Cortex of kidney (tissue), 1 donor: ENCODE measurements around the gene ALKAL2.

Experiments used
- DNase-seq: peaks from one replicate; lab custom pipeline; 2025; lab: John Stamatoyannopoulos, UW

The ALKAL2 gene

DNA sequence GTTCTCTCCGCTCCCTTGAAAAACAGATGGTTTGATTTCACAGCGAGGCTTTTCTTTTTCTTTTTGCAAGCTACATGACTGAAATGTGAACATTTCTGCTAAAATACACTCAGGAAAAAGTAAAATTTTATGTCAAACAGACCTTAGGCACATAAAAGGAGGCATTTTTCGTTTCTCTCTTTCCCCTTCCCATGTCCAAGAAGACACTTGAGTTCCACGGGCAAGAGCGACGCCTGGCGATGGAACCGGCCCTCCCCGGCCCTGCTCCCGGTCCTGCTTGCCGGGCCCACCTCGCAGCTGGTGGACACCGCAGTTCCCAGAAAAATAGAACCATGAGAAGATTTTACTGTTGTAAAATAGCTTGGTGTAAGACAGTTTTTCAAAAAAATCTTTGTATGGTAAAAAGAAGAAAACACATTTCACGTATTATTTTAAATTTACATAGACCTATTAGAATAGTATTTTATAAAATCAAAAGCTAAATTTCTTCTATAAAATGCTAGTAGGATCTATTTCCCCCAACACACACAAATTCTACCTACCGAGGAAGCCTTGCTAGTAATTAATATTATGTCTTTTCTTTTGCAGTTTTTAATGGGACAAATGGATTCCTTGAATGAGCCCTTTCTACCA lies 2.3 kb upstream of the ALKAL2 start:
- no peak for DNase-seq

DNA sequence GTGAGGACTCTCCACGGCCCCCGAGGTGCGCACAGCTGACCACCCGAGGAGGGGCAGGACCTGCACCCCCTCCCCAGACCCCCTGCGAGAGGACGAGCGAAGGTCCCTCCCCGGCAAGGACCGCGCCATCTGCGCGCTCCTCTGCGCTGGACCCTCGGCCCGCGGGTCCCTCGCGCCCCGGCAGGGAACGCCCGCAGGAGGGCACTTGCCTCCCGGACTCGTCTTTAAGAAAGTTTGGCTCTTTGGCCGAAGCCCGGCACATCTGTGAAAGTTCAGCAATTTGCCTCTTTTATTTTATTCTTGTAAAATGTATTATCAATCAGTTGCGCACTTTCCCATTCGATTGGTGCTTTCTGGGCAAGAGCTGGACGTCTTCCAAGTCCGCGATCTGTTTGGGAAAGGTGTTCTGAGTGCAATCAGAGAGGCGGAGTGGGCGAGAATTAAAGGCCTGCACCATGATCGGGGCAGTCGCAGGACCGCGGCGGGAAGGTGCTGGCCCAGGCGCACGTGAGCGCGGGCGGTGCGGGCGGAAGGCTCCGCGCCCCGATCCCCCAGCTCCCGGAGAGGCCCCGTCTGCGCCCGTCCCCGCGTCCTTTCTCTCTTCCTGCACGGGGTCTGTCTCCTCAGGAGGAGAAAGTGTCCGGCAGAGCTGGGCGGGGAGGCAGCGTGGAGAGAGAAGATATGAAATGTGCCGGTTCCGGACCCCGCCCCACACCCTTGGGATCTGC lies 1.6 kb upstream of the ALKAL2 start:
- no peak for DNase-seq

DNA sequence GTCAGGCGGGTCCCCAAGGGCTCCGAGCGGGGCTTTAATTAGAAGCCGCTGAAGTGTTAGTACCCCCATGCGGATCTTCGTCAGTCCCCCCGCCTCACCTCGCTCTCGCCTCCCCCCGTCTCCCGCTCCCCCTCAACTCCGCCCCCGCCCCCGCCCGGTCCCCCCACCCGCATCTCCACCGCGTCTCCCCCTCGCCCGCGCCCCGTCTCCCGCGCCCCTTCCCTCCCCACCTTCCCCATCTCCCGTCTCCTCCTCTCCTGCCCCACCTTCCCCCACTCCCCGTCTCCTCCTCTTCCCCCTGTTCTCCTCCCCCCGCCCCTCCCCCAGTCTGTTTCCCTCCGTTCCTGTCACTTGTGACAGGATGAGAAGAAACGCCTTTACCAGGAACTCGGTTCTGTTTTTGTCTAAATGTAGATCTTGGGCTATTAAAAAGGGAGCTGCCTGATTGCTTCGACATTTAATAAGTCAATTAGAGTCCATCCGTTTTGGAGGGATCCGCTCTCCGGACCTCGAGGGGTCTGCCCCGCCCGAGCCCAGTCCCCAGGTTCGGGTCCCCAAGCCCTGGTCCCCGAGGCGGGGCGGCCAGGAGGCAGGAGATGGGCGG lies 969 bp upstream of the ALKAL2 start:
- DNase-seq, result no peak

DNA sequence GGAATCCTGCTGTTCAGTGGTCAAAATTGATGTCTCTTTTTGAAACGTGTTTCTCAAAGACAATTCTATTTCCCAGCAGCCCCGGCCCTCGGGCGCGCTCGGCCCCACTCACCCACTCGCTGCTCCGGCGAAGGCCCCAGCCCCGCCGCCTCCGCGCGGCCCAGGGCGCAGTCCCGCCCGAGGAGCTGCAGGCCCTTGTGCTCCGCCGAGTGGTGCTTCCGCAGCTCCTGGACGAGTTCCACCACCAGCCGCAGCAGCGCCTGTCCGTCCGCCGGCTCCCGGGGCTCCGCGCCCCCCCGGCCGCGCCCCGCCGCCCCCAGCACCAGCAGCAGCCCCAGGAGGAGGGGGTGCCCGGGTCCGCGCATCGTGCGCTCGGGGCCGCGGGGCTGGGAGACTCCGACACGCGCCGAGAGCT lies 413 bp downstream of the ALKAL2 start:
- DNase-seq, result no peak

DNA sequence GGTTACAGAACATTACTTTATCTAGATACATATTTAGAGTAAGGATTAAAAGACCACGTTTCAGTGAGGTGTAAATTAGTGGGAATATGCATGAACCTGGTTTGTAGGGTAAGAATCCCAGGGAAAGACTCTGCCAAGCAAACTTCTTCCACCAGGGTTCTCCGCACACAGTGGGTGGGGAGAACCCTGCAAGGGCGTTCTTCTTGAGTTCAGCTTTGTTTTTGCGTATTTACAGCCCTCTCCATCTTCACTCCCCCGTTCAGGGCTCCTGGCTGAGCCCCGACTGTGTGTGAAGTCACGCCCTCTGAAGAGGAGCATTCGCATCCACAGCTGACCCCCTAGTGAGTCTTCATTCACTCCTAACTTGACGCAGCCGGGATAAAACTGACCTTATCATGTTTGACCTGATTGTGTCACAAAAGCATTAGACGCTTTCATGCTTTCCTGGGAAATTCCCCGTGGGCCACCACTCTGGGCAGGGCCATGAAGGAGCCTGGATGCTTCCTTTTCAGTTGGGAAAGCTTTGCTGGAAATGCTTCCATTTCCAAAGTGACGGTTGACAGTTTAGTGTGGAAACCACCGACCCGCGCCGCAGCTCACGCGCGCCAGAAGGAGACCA lies 1.0 kb downstream of the ALKAL2 start:
- DNase-seq, result no peak

DNA sequence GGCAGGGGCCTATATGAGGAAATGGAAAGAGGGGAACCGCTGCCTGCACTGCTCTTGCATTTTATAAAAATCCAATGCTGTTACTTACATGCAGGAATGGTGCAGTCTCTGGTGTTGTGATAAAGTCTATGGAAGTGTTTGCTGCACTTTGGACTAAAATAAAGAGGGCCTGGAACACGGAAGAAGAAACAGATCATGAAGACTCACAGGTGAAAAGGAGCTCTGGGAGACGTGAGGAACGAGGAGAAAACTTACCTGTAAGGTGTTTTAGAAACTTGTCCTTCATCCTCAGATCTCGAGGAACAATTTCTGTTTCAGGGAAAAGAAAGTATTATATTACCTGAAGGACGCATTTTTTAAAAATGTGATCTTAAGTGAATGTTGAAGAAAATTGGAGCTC lies 1.9 kb downstream of the ALKAL2 start:
- DNase-seq, result no peak

DNA sequence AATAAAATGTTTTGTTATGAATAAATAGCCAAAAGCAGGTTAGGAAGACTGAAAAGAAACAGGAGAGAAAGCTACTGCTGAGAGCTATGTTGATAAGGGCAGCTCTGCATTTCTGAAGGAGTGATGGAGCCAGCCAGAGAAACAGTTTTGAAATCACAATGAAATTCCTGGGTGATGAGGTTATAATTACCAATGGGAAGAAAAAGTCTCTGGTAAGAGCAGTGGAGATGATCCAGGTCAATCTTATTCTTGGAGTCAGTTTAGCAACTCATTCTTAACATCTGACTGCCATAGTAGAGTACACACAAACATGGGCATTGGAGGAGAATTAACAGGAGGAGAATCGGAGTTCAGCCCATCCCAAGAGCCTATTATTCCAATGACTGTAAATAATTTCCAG lies 2.4 kb downstream of the ALKAL2 start:
- no peak for DNase-seq

DNA sequence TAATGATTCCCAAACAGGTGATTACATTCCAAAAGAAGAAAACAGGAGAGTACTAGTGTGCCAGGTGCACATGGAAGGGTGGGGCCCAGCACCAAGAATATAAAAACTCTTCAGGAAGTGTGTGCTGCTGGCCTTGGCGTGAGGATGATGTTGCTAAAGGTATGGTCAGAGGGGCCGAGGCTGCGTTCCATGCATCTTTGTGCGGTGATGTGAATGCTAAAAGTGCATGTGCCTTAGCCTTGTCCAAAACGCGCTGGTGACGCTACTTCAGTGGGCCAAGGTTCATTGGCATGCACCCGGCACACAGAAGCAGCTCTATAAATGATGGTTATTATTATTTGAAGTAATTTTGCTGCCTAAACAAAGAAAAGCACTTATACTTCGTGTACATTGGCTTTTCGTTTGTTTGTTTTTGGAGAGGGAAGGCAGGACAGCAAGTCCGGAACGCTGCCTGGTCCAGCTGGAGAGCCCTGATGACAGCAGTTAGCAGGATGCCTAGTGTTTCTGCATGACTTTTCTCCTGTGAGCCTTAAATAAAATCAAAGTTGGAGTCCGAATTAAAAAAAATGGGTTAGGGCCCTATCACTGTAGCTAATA lies 2.9 kb downstream of the ALKAL2 start:
- DNase-seq, result no peak

DNA sequence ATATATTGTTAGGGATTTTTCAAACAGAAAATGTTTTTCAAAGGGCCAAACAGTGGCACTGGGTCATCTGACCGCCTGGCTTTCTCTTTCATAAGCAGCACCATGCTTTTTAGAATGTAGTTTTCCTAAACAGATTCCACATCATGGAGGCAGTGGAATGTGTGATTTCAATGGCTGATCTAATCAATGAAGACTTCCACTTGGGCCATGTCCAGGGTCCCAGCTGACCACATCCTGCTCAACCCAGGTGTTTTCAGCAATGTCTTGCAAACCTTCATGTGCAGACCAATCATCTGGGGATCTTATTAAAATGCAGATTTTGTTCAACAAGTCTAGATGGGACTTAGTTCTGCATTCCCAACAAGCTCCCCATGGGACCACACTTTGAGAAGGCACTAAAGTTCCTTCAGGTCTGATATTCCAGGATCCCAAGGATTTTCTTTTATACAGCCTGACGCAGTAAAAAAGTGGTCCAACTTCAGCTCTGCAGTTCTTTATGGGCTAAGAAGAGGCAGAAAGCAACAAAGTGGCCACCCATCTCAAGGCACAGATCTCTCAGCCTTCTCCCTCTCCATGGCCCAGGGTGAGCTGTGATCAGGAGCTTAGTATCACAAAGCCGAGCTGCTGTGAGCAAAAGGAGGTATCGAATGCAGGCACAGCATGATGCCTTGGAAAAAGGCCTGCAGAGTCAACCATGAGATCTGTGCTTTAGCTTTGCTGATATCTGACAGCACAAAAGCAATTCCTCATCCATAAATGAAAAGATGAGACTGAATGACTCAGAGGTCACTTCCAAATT lies 3.7 kb downstream of the ALKAL2 start:
- no peak for DNase-seq

DNA sequence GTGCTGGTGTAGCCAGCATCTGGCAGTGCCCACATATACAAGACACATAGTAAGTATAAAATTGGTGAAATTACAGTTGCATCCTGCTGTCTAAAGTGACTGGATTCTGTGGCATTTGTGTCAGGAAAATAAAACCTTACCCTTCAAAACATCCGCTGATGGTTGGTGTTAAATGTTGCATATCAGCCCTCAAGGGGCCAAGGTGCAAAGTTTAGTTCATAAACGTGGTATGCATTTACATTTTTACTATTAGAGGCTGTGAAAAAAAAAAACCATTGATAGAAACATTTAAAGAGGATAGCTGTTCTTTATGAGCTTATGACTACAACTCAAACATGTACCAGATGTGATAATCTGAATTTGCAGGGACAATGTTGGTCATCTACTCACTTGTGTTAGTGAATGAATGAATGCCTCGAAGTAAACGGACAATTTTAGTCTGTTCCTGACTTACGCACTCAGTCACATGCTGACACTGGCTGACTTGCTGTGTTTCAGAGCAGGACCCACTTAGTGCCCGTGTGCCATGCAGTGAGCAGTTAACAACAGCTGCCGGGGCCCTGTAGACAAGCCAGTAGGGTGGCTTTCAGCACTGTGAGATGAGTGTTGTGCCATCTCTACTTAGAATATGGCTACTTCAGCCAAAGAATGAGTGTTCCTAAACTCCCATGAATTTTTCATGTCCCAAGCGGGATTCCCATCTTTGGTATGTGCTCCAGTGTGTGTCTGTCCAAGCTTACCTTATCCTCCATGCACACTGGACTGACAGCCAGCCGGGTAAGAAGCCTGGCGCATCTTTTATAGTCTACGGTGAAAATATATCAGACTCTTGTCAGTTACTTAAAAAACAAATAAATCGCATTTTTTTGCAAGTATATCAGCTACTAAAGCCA lies 5.3 kb downstream of the ALKAL2 start:
- no peak for DNase-seq

DNA sequence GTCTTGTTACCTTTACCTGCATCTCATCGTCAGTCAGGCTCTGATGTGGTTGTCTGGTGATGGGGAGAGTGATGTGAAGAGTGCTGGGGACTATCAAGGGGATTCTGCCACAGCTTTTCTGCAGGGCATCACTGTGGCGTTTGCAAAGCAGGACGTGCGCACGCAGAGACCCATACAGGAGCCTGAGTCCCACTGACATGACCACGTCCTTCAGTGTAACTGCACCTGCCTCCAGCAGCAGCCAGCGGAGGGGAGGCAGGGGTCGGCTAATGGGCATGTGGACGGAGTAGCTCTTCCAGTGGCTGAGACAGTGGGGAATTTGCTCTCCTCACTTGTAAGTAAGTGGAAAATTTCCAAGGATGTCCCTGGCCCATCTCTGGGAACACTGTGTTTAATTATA lies 6.5 kb downstream of the ALKAL2 start:
- no peak for DNase-seq

DNA sequence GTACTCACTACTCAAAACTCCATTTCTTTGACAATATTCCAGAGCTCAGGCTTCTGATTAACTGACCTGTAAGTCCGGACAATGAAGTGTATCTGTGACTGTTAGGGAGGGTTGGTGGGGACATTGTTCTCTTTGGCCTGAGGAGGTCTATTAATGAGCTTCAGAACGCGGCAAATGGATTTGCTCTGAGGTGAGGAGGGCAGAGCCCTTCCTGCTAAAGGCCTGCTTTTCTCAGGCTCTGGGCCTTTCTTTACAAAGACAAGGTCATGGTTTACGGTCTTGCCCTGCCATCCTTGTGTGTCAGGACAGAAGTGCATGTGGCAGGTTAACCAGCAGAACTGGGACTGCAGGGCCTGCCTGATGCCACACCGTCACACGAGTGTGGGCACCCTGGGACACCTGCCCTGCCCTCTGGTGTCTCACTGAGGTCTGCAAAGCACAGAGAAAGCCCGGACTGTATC lies 7.2 kb downstream of the ALKAL2 start:
- no peak for DNase-seq

DNA sequence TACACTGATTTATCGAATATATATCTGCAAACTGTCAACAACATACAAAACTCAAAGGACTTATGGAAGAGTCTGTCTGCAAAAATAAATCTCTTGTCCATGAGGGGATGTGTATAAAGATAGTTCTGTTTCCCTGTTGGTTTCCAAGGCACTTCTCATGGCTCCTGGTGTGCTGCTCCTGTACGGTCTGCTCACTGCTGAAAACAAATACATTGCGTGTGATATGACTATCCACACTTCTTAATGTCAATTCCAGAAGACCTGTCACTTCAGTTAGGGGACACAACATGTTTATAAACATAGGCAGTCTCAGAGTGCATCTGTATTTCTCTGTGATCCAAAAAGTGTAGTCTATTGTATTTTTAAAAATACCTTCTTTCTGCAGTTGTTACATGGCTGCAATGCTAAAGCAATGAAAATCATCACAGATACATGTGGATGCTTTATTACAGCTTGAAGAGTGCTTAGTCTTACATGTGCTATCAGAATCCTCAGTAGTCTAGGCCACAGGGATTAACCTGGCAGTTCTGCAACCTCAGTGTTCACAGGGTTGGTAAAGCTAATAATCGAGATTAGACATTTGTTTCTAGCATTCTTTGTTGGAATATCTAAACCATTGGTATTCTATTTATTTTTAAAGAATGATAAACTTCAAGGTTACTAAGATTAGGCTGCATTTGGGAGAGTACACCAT lies 7.8 kb downstream of the ALKAL2 start:
- DNase-seq, result no peak

DNA sequence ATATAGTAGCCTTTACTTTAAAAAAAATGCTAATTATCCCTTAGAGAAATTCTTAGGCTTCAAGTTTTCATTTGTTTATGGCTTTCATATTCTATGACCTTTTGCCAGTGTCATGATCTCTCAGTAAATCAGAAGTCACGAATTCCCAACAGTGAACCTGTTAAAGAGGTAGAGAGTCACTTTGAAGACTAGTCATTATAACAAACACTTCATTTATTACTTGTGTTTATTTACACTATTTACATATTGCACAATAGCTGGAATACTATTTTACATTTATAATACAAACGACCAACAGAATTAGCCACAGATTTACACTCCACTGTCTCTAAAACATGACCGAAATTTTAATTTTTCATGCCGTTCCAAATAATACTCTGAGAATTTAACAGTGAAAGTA lies 8.5 kb downstream of the ALKAL2 start:
- no peak for DNase-seq

DNA sequence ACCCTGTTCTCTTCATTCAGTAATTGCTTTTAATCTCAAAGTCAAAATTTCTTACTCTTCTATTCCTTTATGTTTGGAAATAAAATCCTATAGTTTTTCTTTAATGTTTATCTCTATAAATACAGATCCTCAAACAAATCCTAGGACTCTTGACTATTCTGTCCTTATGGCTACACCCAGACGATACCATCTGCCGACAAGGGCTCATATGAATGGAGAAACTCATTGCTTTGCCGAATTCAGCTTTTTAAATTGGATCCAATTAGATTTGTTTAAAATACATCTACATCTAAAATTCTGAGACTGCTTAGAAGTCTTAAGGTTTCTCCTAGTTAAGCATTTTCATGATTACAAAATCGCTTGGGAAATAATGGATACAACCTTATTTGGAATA lies 9.0 kb downstream of the ALKAL2 start:
- DNase-seq, result no peak

DNA sequence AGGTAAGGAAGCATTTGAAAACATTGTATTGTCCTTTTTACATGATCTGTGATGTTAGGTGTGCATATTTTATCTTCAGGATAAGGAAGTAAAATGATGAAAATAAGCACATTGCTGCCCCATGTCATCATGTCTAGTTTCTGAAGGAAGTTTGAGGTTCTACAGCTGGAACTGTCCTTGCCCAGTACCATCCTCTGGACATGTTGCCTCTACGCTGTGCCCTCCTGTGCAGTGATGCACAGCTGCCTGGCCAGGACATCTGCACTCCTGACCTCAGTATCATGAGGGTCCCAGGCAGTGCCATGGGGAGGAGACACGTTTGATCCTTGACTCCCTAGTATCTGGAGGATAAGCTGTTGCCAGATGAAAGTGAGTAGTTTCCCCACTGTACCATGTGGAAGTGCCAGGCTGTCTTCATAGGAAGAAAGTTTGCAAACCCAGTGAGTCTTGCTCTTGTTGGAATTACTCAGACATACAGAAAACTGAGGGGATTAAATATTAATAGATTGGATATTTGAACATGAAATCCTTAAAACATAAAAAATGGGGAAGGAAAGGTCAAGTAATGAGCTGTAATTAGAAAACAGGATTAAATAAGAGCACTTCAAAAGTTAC lies 9.5 kb downstream of the ALKAL2 start:
- DNase-seq, result no peak

DNA sequence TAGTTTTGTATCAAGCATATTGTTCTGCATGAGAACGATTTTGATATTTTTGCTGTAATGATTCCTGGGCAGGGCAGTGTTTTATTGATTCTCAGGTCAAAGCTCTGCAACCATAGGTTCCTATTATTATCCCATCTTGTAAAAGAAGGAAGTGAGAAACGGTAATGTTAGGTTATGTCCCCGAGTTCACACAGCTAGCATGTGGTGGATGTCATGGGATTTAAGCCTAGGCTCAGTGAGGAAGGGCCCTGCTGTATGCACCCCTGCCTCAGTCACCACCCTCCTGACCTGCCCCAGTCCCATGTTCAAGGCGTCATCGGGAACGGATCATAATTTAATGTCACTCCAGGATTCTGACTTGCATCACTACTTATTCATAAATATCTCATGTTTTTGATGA lies 12.4 kb downstream of the ALKAL2 start:
- DNase-seq, result no peak

DNA sequence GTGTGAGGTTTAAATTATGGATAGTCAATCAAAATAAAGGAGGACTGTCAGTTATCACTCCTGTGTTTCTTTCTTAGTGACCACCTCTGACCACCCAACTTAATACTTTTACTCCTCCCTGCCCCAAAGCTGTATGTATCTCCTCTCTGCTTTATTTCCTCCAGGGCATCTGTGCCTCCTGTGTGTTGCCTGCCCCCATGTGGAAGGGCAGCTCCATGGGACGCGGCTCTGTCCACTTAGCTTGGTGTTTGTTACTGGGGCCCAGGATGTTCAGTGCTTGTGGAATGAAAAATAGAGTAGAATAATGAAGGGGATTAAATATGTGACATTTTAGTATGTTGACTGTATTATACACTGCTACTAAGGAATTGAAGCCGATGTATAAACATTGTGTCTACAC lies 13.4 kb downstream of the ALKAL2 start:
- no peak for DNase-seq

DNA sequence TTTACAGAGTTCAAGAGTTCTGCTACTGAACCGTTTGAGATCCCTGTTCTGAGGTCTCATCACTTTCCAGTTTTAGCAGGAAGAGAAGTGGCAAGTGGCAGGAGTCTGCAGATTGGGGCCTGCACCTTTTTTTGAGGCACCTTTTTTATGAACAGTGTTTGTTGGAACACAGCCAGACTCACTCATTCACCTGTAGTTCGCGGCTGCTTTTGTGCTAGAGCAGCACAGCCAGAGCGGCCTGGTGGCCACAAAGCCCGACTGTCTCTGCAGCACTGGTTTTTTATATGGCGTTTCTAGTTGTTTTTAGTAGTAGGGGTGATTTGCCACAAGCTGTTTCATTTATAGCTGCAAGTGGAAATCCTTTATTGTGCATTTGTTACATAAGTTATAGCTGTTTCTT lies 14.6 kb downstream of the ALKAL2 start:
- DNase-seq, result no peak

DNA sequence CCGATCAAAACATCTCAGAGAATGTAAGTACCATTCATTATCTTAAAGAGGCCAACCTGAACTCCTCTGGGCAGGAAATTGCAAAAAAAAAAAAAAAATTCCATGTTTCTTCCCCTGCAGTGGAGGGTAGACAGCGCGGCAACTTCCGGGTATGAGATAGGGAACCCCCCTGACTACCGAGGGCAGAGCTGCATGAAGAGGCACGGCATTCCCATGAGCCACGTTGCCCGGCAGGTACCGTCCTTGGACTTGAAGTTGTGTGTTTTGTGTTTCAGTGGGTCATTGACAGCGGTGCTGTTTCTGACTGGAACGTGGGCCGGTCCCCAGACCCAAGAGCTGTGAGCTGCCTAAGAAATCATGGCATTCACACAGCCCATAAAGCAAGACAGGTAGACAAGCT lies 16.0 kb downstream of the ALKAL2 start:
- no peak for DNase-seq
